HG02588 (cell line): Measurements from ENCODE around the gene RNU4-1.
"Not testable (repeated sequence)": the region's sequence is repeated elsewhere in the genome, so short reads cannot be mapped to it uniquely, and the experiment has no call there.

Experiments used
- ATAC-seq: cut with Tn5 transposase; IDR thresholded peaks from one replicate; pipeline ENCODE4 v1.9.1; 2021; ENCODE audit warnings: mild to moderate bottlenecking, moderate library complexity; ENCODE audit not compliant: unreplicated experiment

RNU4-1 gene

GRCh38 chr12:120292661-120293531, at the start of gene RNU4-1:
Gene RNU4-1, minus strand, starts transcription at chr12:120293237.
- ATAC-seq = peak; percentile 39

DNA sequence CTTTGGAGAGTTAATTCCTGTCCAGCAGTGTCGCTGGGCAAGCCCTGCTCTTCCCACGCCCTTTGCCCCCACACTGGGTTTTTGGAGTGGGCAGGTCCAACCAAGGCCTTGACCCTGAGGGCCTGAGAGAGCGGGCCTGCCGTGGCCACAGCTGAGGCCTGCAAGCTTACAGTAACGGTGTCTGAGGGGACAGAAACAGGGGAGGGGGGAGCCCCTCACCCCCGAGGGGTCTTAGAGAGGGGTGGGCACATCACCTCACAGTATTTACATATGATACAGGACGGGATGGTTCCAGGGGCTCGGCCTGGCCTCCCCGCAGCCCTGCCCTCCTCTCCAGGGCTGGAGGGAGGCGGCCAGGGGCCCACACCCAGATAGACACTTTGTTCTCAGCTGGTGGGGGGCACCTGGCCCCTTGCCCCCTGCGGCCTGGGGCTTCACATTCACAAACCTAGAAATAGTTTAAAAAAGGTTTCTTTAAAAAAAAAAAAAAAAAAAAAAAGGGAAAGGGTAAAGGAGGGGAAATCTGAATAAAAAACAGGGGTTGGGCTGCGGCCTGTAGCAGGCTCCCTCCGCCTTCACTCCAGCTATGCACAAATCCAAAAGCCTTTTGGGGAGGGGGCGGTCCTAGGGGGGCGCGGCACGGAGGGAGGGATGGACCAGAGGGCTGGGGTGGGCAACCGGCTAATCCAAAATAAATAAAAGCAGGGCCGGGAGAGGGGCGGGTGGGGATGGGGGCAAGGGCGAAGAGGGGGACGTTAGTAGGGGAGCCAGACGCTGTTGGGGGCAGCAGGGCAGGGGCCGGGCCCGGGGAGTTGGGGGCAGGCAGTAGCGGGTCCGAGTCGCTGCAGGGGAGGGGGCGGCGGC, 49.4 kb upstream of the RNU4-1 start:
- ATAC-seq = no peak

- no peak for ATAC-seq
These were observed 46.2 kb upstream of the RNU4-1 start for GRCh38 chr12:120339256-120339655.

- ATAC-seq = no peak
These were observed 44.7 kb upstream of the RNU4-1 start for GRCh38 chr12:120337730-120338129.

DNA sequence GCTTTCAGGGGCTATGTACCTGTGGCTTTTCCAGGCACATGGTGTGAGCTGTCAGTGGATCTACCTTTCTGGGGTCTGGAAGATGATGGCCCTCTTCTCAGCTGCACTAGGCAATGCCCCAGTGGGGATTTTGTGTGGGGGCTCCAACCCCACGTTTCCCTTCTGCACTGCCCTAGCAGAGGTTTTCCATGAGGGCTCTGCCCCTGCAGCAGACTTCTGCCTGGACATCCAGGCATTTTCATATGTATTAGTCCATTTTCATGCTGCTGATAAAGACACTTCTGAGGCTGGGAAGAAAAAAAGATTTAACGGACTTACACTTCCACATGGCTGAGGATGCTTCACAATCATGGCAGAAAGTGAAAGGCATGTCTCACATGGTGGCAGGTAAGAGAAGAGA, 43.4 kb upstream of the RNU4-1 start:
- ATAC-seq = not testable (repeated sequence)

- not testable (repeated sequence) for ATAC-seq
These were observed 42.4 kb upstream of the RNU4-1 start for GRCh38 chr12:120335447-120335846.

DNA sequence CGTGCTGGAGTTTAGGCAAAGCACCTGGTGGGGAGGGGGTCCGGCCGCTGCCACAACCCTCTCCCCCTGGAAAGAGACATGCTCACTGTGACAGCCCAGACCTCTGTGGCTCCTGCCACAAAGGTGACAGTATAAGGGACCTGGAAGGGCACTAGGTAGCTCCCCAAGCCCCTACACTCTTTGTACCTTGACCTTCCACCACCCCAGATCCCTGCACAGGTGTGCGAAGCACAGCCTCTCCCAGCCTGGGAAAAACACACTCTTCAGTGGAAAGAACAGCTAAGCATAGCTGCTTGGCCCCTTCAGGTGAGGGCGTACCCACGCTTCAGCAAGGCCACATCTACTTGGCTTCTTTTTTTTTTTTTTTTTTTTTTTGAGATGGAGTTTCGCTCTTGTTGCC, 39.5 kb upstream of the RNU4-1 start:
- no peak for ATAC-seq

- ATAC-seq = no peak
These were observed 39.0 kb upstream of the RNU4-1 start for GRCh38 chr12:120332041-120332440.

- no peak for ATAC-seq
These were observed 38.4 kb upstream of the RNU4-1 start for GRCh38 chr12:120331390-120331789.

DNA sequence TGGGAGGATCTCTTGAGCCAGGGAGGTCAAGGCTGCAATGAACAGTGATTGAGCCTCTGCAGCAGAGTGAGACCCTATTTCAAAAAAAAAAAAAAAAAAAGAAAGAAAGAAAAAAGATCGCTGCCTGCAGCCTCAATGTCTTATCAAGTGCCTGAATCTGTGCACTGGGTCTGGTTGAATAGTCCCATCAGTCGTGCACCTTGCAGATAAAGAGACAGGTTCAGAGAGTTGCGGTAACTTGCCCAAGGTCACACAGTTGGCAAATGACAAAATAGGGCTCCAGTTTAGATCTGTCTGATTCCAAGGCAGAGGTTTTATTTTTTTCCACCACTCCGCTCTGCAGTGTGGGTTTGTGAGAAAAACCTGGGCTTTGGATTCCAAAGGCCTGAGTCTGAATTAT, 35.2 kb upstream of the RNU4-1 start:
- no peak for ATAC-seq

- ATAC-seq = no peak
These were observed 34.6 kb upstream of the RNU4-1 start, which contains the start of gene PLA2G1B for GRCh38 chr12:120327593-120327992. Gene PLA2G1B, minus strand, starts transcription at chr12:120327779. Its CDS starts 26 bp downstream, at chr12:120327753.

- no peak for ATAC-seq
These were observed 31.9 kb upstream of the RNU4-1 start for GRCh38 chr12:120324841-120325417.

GRCh38 chr12:120323772-120324171, 30.7 kb upstream of the RNU4-1 start:
- no peak for ATAC-seq

GRCh38 chr12:120321382-120322202, 28.6 kb upstream of the RNU4-1 start:
- ATAC-seq = no peak

- ATAC-seq = peak; percentile 99
These were observed 24.4 kb upstream of the RNU4-1 start for GRCh38 chr12:120317224-120318105.

DNA sequence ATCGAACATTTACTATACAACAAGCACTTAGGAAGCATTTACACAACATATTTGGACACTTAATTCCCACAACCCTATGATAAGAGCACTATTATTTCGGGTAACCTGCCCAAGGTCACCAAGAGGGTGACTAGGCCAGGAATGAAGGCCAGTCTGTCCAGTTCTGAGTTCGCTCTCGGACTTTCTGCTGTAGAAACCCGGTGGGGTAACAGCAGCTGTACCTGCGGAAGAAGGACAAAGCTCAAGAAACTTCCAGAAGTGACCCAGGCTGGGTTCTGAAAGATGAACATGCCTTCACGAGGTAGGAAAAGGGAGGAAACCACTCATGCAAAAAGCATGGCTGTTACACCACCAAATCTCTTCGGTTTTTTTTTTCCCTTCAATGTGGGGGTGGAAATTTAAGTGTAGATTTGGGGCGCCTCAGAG, 23.8 kb upstream of the RNU4-1 start:
- ATAC-seq = no peak

DNA sequence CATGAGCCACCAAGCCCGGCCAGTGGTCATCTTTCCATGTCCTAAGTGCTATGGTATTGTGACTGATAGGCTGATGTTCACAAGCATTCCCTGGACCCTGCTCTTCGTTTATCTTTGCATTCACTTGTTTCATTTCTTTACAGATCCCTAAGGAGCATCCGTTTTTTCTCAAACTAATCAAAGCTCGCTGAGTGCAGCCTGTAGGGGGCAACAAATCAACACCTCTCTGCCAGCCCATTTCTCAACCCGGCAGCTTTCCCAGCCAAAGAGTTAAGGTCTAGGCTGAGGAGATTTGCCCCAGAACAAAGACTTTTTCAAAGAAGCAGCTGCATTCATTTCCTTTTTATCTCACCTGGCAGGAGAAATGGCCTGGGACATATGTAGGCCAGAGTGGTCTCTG, 21.2 kb upstream of the RNU4-1 start:
- ATAC-seq = no peak

- ATAC-seq = peak; percentile 96
These were observed 9.2 kb upstream of the RNU4-1 start, which contains the start of gene SIRT4 for GRCh38 chr12:120301962-120302815. Gene SIRT4, plus strand, starts transcription at chr12:120302321. Its CDS starts 1,241 bp downstream, at chr12:120303562.

- no peak for ATAC-seq
These were observed 701 bp downstream of the RNU4-1 start for GRCh38 chr12:120292411-120292660.
